Urothelium cell line (cell line): ENCODE measurements around the gene SLC24A5.

ENCODE experiments used
- DNase-seq: peaks from one replicate; pipeline ENCODE4 v3.0.0; 2011; ENCODE audit warnings: low spot score, mixed read lengths
- FAIRE-seq: peaks from 2 replicates; lab custom pipeline; 2011; peaks lifted over from hg19 to GRCh38; lab: Jason Lieb, UNC

SLC24A5 gene

DNA sequence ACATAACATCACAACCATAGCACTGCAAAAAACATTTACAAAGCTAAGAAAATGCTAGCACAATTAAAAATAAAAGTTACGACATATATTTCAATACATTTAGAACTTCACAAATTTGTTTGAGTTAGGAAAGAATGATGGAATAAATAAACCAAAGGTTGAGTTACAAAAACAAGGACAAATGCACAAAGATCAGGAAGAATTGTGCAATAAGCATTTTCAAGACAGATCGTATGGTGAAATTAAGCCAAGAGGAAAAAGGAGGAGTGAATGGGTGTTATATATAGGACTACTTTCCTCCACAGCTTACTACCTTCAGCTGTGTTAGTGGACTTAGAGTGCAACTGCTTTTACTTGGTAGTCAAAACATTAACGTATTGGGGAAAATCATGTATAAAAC, 64.7 kb downstream of the SLC24A5 start:
- DNase-seq (no peak), FAIRE-seq (no peak)

- no peak for DNase-seq
- FAIRE-seq, result no peak
These were observed 65.5 kb downstream of the SLC24A5 start for GRCh38 chr15:48186271-48186670.

- no peak for FAIRE-seq
- peak; percentile 53 for DNase-seq
These were observed 70.3 kb downstream of the SLC24A5 start for GRCh38 chr15:48190932-48191573.

GRCh38 chr15:48191574-48192225, 70.9 kb downstream of the SLC24A5 start, which contains the start of gene CTXN2:
CTXN2 (plus strand) TSS chr15:48191665; CDS start chr15:48201301, 9,636 bp downstream.
- DNase-seq, result no peak
- FAIRE-seq, result no peak
